K562 (cell line): Measurements from ENCODE around the gene FN3KRP. TPM values are rescaled to one million over a fixed set of nuclear protein-coding genes. Genes with fewer than 3 reads are reported as not detected.

Experiments
- ATAC-seq: fragments of 200-7000 bp; cut with Tn5 transposase; 3 replicates; pipeline ENCODE4 v1.9.1; 2020; ENCODE audit warnings: moderate library complexity
- BruUV-seq: library from RNA; stranded (reverse); fragments of 400-500 nt; replicated peaks from 2 replicates; lab custom pipeline; 2021; lab: Mats Ljungman, UMichigan
- CTCF ChIA-PET: fragments of 300-600 bp; formaldehyde crosslinking; extraction: SDS; loops from one replicate; lab custom pipeline; 2021; ENCODE audit warnings: low intra/inter-chr PET ratio; lab: Yijun Ruan, JAX
- POLR2A ChIA-PET: fragments of 300-600, 350-650 bp; sonication (Branson Sonifier 250); formaldehyde crosslinking; extraction: SDS; loops from one replicate; lab custom pipeline; 2021; ENCODE audit warnings: antibody characterized with exemption, inconsistent platforms; lab: Yijun Ruan, JAX
- DNase-seq, 4 experiments: peaks; one replicate each; pipeline versions ENCODE4 v3.0.0 to v3.0.0-alpha.2; 2011 to 2018; ENCODE audit warnings: low spot score in 3 of 4, mixed read lengths in 3 of 4; ENCODE audit errors: extremely low read depth in 1 of 4
- FAIRE-seq: peaks from 2 replicates; lab custom pipeline; 2011; peaks lifted over from hg19 to GRCh38; lab: Jason Lieb, UNC
- H2AFZ ChIP-seq: 2 replicates; pipeline ENCODE4 v1.6.0; 2011; ENCODE audit warnings: low read depth, low read length, control low read depth, inconsistent platforms
- H3K27ac ChIP-seq: fragments of 200-600 bp; 3 replicates; pipeline ENCODE4 v1.8.0; 2011; ENCODE audit warnings: low read depth, mild to moderate bottlenecking, control low read depth, inconsistent platforms, low read length, moderate library complexity, mixed read lengths; ENCODE audit errors: extremely low read depth
- H3K27me3 ChIP-seq, 2 experiments: fragments of 300-600 bp in 1 of 2; 2 replicates in 1 of 2; 3 replicates in 1 of 2; pipeline versions ENCODE4 v1.6.0 to v1.8.0; 2011; ENCODE audit warnings: inconsistent platforms in 2 of 2, low read length in 2 of 2, mild to moderate bottlenecking in 1 of 2, mixed read lengths in 1 of 2, moderate library complexity in 1 of 2; ENCODE audit not compliant: control insufficient read depth in 2 of 2, insufficient read depth in 2 of 2
- H3K36me3 ChIP-seq: fragments of 300-600 bp; 3 replicates; pipeline ENCODE4 v1.8.0; 2011; ENCODE audit warnings: mild to moderate bottlenecking, low read length, inconsistent platforms; ENCODE audit not compliant: control insufficient read depth, insufficient read depth
- H3K4me1 ChIP-seq, 2 experiments: fragments of 200-600 bp in 1 of 2; replicated peaks in 1 of 2; 2 replicates in 1 of 2; 3 replicates in 1 of 2; pipeline versions ENCODE4 v1.5.1 to v1.8.0; 2011; ENCODE audit warnings: inconsistent platforms in 2 of 2, low read length in 2 of 2, mild to moderate bottlenecking in 1 of 2, mixed read lengths in 1 of 2, moderate library complexity in 1 of 2; ENCODE audit not compliant: control insufficient read depth in 2 of 2, insufficient read depth in 2 of 2
- H3K4me2 ChIP-seq: 2 replicates; pipeline ENCODE4 v1.6.1; 2011; ENCODE audit warnings: low read length, control low read depth, inconsistent platforms, mixed read lengths; ENCODE audit not compliant: insufficient read depth
- H3K4me3 ChIP-seq: fragments of 200-600 bp; sonication (generic), shearing (Covaris generic); 2 replicates; pipeline ENCODE4 v1.5.1; 2016; ENCODE audit warnings: control low read depth, inconsistent platforms
- H3K79me2 ChIP-seq: fragments of 200-600 bp; 3 replicates; pipeline ENCODE4 v1.8.0; 2011; ENCODE audit warnings: low read length, inconsistent platforms; ENCODE audit not compliant: control insufficient read depth, insufficient read depth
- H3K9ac ChIP-seq, 2 experiments: 2 replicates each; pipeline versions ENCODE4 v1.6.0 to v1.6.1; 2011; ENCODE audit warnings: low read depth in 2 of 2, low read length in 2 of 2, control low read depth in 1 of 2, inconsistent platforms in 1 of 2, mild to moderate bottlenecking in 1 of 2, mixed read lengths in 1 of 2; ENCODE audit not compliant: insufficient read depth in 1 of 2
- H3K9me1 ChIP-seq: one replicate; pipeline ENCODE4 v1.6.0; 2011; ENCODE audit warnings: inconsistent platforms, mild to moderate bottlenecking, low read length, moderate library complexity; ENCODE audit not compliant: control insufficient read depth, insufficient read depth
- H3K9me3 ChIP-seq: replicated peaks from 2 replicates; pipeline ENCODE4 v1.5.1; 2011; ENCODE audit warnings: low read depth, low read length, inconsistent platforms; ENCODE audit not compliant: control insufficient read depth, insufficient read depth
- H4K20me1 ChIP-seq: replicated peaks from 2 replicates; pipeline ENCODE4 v1.6.1; 2011; ENCODE audit warnings: low read length, inconsistent platforms, mixed read lengths; ENCODE audit not compliant: control insufficient read depth, insufficient read depth
- BRF1 ChIP-seq: IDR thresholded peaks from 3 replicates; pipeline ENCODE4 v1.6.1; 2011; ENCODE audit warnings: borderline replicate concordance, mild to moderate bottlenecking; ENCODE audit not compliant: insufficient read length; ENCODE audit errors: extremely low read depth
- CC2D1A ChIP-seq: fragments of 450-650 bp; IDR thresholded peaks from 2 replicates; pipeline ENCODE4 v1.6.1; 2017; ENCODE audit warnings: mild to moderate bottlenecking
- FOXA1 ChIP-seq: fragments of 450-650 bp; IDR thresholded peaks from 2 replicates; pipeline ENCODE4 v1.6.1; 2016; ENCODE audit warnings: mild to moderate bottlenecking, borderline replicate concordance
- MCM7 ChIP-seq, 2 experiments: fragments of 450-650 bp; IDR thresholded peaks; 2 replicates each; pipeline ENCODE4 v1.6.1; 2016 to 2018
- NBN ChIP-seq: fragments of 450-650 bp; IDR thresholded peaks from 2 replicates; pipeline ENCODE4 v1.6.1; 2016; ENCODE audit warnings: low read depth, mild to moderate bottlenecking
- POU5F1 ChIP-seq: fragments of 150-350 bp; IDR thresholded peaks from 2 replicates; pipeline ENCODE4 v1.6.1; 2014; ENCODE audit warnings: borderline replicate concordance, low read length, low read depth, mild to moderate bottlenecking; ENCODE audit not compliant: partially characterized antibody
- SMARCE1 ChIP-seq: fragments of 450-650 bp; IDR thresholded peaks from 2 replicates; pipeline ENCODE4 v1.7.1; 2016; ENCODE audit warnings: mild to moderate bottlenecking
- ZKSCAN3 ChIP-seq: fragments of 250-450 bp; sonication (Bioruptor Pico); IDR thresholded peaks from 2 replicates; pipeline ENCODE4 v1.4.0; 2020
- ZZZ3 ChIP-seq: fragments of 450-650 bp; IDR thresholded peaks from 2 replicates; pipeline ENCODE4 v1.6.1; 2016; ENCODE audit warnings: antibody characterized with exemption, mild to moderate bottlenecking, moderate library complexity
- WGBS: fragments of 100-300 bp; shearing (Covaris generic); methylation state at CpG from one replicate; pipeline ENCODE4 v1.1.6; 2016; ENCODE audit warnings: low coverage, mixed read lengths; ENCODE audit not compliant: insufficient coverage; ENCODE audit errors: missing lambda C conversion rate; 5-methylcytosine and 5-hydroxymethylcytosine counted together
- in situ Hi-C: fragments of 300-500 bp; cut with MboI; formaldehyde crosslinking; loops from 4 replicates; pipeline ENCODE4 v1.15.0; 2018; ENCODE audit warnings: inconsistent platforms, mixed read lengths
- intact Hi-C: fragments of 100-400 bp; cut with micrococcal nuclease; formaldehyde crosslinking; loops from 2 replicates; pipeline ENCODE4 v1.14.2; 2022
- polyA plus RNA-seq, 8 experiments: library from polyadenylated mRNA; depleted of rRNA in 4 of 8; stranded (reverse) in 5 of 8; unstranded in 3 of 8; fragments of >200 nt; fragmentation: Nextera tagmentation in 2 of 8; fragmentation: Illumina TruSeq in 1 of 8; extraction: Ambion mirVana in 2 of 8; extraction: Trizol in 1 of 8; gene quantifications; 2 replicates each; pipeline versions ENCODE4 v1.2.1 to v1.2.3, GENCODE V29; 2011 to 2014; ENCODE audit warnings: inconsistent platforms in 1 of 8, missing spikeins in 1 of 8
- total RNA-seq, 7 experiments: library from RNA; depleted of rRNA in 6 of 7; stranded (reverse); fragments of >200 nt in 6 of 7; fragmentation: Illumina TruSeq in 2 of 7; extraction: Trizol in 2 of 7; gene quantifications; 2 replicates each; pipeline versions ENCODE4 v1.2.1 to v1.2.3, GENCODE V29; 2011 to 2021; ENCODE audit warnings: low replicate concordance in 1 of 7

FN3KRP gene
- total and polyA plus RNA-seq, 9 of the 15 experiments (the other 6 are each of a cell fraction or from before 2014, with no cell fraction given): 2.0 to 32.1 (median 24.9) TPM

DNA sequence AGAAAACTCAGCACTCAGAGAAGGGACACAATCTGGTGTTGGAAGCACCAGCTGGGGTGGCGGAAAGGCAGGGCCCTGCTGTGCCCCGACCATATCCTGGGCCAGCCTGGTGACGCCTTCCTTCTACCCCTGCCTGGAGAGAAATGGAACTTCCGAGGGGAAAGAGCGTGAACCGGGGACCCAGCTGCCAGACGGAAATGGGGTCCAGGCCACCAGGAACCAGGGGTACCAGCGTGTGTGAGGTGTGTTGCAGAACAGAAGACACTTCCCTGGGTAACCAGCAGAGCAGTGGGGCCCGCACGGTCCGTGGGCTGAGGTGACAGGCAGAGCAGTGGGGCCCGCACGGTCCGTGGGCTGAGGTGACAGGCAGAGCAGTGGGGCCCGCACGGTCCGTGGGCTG is 24.8 kb upstream of the FN3KRP start (continued):
- no peak for TF ChIP-seq ZKSCAN3 (CRISPR knock-in tag)
- no peak for TF ChIP-seq SMARCE1
- no peak for TF ChIP-seq MCM7 (IDR thresholded peaks at IDR 0.05)
- TF ChIP-seq NBN: no peak
- no peak for TF ChIP-seq POU5F1
- no peak for TF ChIP-seq BRF1
- TF ChIP-seq FOXA1: no peak

DNA sequence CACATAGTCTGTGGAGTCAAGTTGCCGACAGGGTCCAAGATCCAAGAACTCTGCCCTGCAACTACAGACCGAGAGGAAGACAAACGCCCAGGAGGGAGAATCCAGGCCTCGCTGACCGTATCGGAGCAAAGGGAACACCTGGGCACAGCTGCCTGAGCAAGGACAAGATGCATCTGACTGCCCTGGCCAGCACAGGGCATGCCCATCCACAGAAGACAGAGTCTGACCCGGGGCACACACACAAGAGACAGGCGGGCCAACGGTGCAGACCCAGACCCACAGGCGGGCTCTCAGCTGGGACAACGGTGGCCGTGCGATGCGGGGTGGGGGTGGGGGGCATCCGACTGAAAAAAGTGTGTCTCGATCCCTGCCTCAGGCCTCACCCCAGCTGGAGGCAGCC is 24.2 kb upstream of the FN3KRP start:
- no peak for FAIRE-seq
- in situ Hi-C loops (no loop called here), intact Hi-C loops (no loop called here)
- no TSS peak for BruUV-seq
- no peak overlapping the region for H2AFZ ChIP-seq
- 36% methylated on average over 15 of the region's 16 CpGs for WGBS
- H4K20me1 ChIP-seq: 0 out of 2 replicates have a peak, but pooled peaks cover 2% of the 10 kb centered on the region
- peaks cover 4 to 19% of the 10 kb centered on the region in 2 experiments; a peak in 4 of 5 replicates for H3K27me3 ChIP-seq
- no peaks in the 10 kb centered on the region for H3K79me2 ChIP-seq
- no peak for DNase-seq
- peaks cover 0 to 15% of the 10 kb centered on the region in 2 experiments; a peak in 2 of 5 replicates for H3K4me1 ChIP-seq
- peaks cover 8% of the 10 kb centered on the region for H3K9me3 ChIP-seq
- ChIA-PET CTCF (no interaction called here), POLR2A (no interaction called here)
- no peak overlapping the region for H3K4me2 ChIP-seq
- ATAC-seq: no peak
- no peak overlapping the region for H3K4me3 ChIP-seq
- TF ChIP-seq CC2D1A: no peak
- no peak for TF ChIP-seq ZZZ3
- H3K9ac ChIP-seq: no peak overlapping the region
- no peaks in the 10 kb centered on the region for H3K9me1 ChIP-seq
- no peaks in the 10 kb centered on the region for H3K36me3 ChIP-seq
- H3K27ac ChIP-seq: no peak overlapping the region
